Heart left ventricle (tissue), 16 donors: ENCODE data around the gene XPNPEP3. TPM values are rescaled to one million over a fixed set of nuclear protein-coding genes. Genes with fewer than 3 reads are reported as not detected.
"Not testable (repeated sequence)": the region's sequence is repeated elsewhere in the genome, so short reads cannot be mapped to it uniquely, and the experiment has no call there.

ENCODE experiments used
- ATAC-seq, 4 donors: fragments of 200-7000 bp; cut with Tn5 transposase; one replicate each; pipeline ENCODE4 v1.9.1; 2020 to 2022; ENCODE audit warnings: moderate library complexity in 4 of 4, mild to moderate bottlenecking in 3 of 4, moderate number of reproducible peaks in 1 of 4
- DNase-seq, 5 donors: peaks; one replicate each; pipeline ENCODE4 v3.0.0-alpha.2; 2020
- H3K27ac ChIP-seq, 12 donors: fragments of 200-600 bp; sonication (generic) in 4 of 12; one replicate each; pipeline versions ENCODE4 v1.5.0 to v1.8.0; 2016 to 2022; ENCODE audit warnings: mild to moderate bottlenecking in 2 of 12
- H3K27me3 ChIP-seq, 9 donors: fragments of 200-600 bp; sonication (generic) in 2 of 9; one replicate each; pipeline versions ENCODE4 v1.5.1 to v1.8.0; 2016 to 2022; ENCODE audit warnings: mild to moderate bottlenecking in 3 of 9
- H3K36me3 ChIP-seq, 9 donors: fragments of 200-600 bp; sonication (generic) in 2 of 9; one replicate each; pipeline versions ENCODE4 v1.5.0 to v1.8.0; 2018 to 2022; ENCODE audit warnings: mild to moderate bottlenecking in 2 of 9
- H3K4me1 ChIP-seq, 12 donors: fragments of 200-600 bp; sonication (generic) in 4 of 12; one replicate each; pipeline versions ENCODE4 v1.5.0 to v1.8.0; 2016 to 2022; ENCODE audit warnings: mild to moderate bottlenecking in 3 of 12
- H3K4me3 ChIP-seq, 12 donors: fragments of 200-600 bp; sonication (generic) in 4 of 12; one replicate each; pipeline versions ENCODE4 v1.5.0 to v1.8.0; 2017 to 2022; ENCODE audit warnings: mild to moderate bottlenecking in 9 of 12, moderate library complexity in 4 of 12
- H3K9me3 ChIP-seq, 12 donors: fragments of 200-600 bp; sonication (generic) in 4 of 12; one replicate each; pipeline versions ENCODE4 v1.5.0 to v1.8.0; 2016 to 2022; ENCODE audit warnings: mild to moderate bottlenecking in 1 of 12
- CTCF ChIP-seq, 12 donors: fragments of 200-600 bp; sonication (generic) in 4 of 12; IDR thresholded peaks; one replicate each; pipeline versions ENCODE4 v1.5.0 to v1.8.0; 2018 to 2022; ENCODE audit warnings: antibody characterized with exemption in 12 of 12, mild to moderate bottlenecking in 5 of 12
- POLR2A ChIP-seq, 2 donors: fragments of 450-650 bp; IDR thresholded peaks; one replicate each; pipeline ENCODE4 v1.6.1; 2017; ENCODE audit warnings: antibody characterized with exemption in 2 of 2, mild to moderate bottlenecking in 2 of 2, moderate library complexity in 2 of 2
- WGBS, 4 donors: extraction: QIAGEN DNeasy Blood & Tissue Kit in 2 of 4; methylation state at CpG; one replicate each; pipeline versions ENCODE4 v1.1.5 to v1.1.7; 2013 to 2018; 5-methylcytosine and 5-hydroxymethylcytosine counted together
- intact Hi-C, 10 donors: fragments of 100-400 bp; cut with DNase I; formaldehyde crosslinking; loops; one replicate each; pipeline versions ENCODE4 v1.11.1 to v1.14.2; 2022
- polyA plus RNA-seq, 2 donors: library from polyadenylated mRNA; stranded (reverse); fragments of 200-250 nt; gene quantifications; one replicate each; pipeline ENCODE4 v1.2.3, GENCODE V29; 2013
- total RNA-seq, 9 donors: library from RNA; depleted of rRNA in 2 of 9; stranded (reverse); fragments of >200 nt in 2 of 9; fragmentation: NEBNext Ultra II Directional in 3 of 9; extraction: Animal tissue kit (Norgen Biotek cat#: 25700) in 3 of 9; gene quantifications; one replicate each; pipeline versions ENCODE4 v1.1.0 to v1.2.4, GENCODE V29; 2016 to 2023
- donor health status: ischemic (EF 13 %, LVEDD 7.1; RV severe dilation, severe dysfunction).
- donor health status: healthy with polysubstance abuse.
- donor health status: DM: no; HTN: yes; CAD: no.
- donor health status: DM: no; HTN: no; CAD: no.
- donor health status: ischemic (EF 25% LVEDD 6.9; RV normal size, moderate dysfunction).
- donor health status: ischemic (EF 25% LVEDD 5.7; RV mildly dilated, moderate dysfunction).
- donor health status: healthy.
- donor health status: DM: yes; HTN: yes; CAD: no.
- donor health status: ischemic (EF 35%, LVEDD 5.7; RV mildly dilated, moderate dysfunction).
- donor health status: nonischemic (EF 11% LVEDD 7.7; RV severe dilation, severe dysfunction).
- donor health status: DM: yes; HTN: yes; CAD: no.
- donor health status: PGD.
- donor health status: ischemic (EF 29% LVEDD 5.4; RV normal size, mild dysfunction).
- donor health status: nonischemic (EF 23%, LVEDD 6.1; RV moderate dilation, normal function).

XPNPEP3 gene
- total and polyA plus RNA-seq, 11 donors: 5.1 to 37.9 (median 22.5) TPM

DNA sequence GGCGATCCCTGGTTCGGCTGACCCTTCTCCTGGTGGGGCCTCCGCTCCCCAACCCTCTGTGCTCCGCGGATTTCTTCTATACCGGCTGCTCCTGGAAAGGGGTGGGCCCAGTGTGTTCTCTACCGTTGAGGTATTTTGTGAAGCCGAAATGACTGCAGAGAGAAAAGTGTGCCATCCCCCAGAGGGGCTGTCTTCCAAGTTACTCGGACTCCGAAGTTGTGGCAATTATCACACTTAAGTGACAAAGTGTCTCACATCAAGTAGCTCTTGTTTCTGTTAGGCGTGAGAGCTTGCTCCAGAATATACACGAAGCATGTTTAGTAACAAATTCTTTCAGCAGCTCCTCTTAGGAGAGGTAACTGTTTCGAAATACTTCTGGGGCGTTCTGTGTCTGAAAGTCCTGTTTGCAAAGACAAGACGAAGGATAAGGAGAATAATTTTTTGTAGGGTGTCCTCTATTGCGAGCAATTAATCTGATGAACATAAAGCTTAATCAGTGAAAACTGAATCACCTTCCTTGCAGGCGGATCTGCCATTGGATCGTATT, 434 bp downstream of the XPNPEP3 start:
- ATAC-seq: no peak
- intact Hi-C loops: loop anchor here in 2 of 10 donors (2.0 kb wide), 1 partner anchor 39 kb away; the partner anchor contains the start of gene SLC25A17 (in 2 of the 2)
- no peaks in the 10 kb centered on the region for H3K27me3 ChIP-seq
- H3K36me3 ChIP-seq: peaks cover 0 to 22% (median 14%) of the 10 kb centered on the region in 9 donors
- H3K4me1 ChIP-seq: peaks cover 4 to 49% (median 40%) of the 10 kb centered on the region in 12 donors
- TF ChIP-seq CTCF (IDR thresholded peaks at IDR 0.05): no peak
- TF ChIP-seq POLR2A (IDR thresholded peaks at IDR 0.05): no peak
- peak overlapping the region; percentile 94 to 99 (median 97) for H3K27ac ChIP-seq
- peak overlapping the region; percentile 60 to 98 (median 86) for H3K4me3 ChIP-seq
- no peaks in the 10 kb centered on the region for H3K9me3 ChIP-seq
- no peak for DNase-seq
- 3 to 4% (median 4%) methylated on average over 18 of the region's 18 CpGs for WGBS, 4 donors

- TF ChIP-seq POLR2A (IDR thresholded peaks at IDR 0.05) (no peak), CTCF (IDR thresholded peaks at IDR 0.05) (no peak)
- H3K27me3 ChIP-seq: no peaks in the 10 kb centered on the region
- no peak for ATAC-seq
- DNase-seq: no peak
- H3K4me1 ChIP-seq: peaks cover 0 to 28% (median 10%) of the 10 kb centered on the region in 12 donors
- no peak within 1 kb of the TSS for H3K27ac ChIP-seq
- peaks cover 0 to 25% (median 14%) of the 10 kb centered on the region in 9 donors for H3K36me3 ChIP-seq
- H3K9me3 ChIP-seq: no peaks in the 10 kb centered on the region
- no peak within 1 kb of the TSS for H3K4me3 ChIP-seq
- 86 to 94% (median 93%) methylated on average over 3 of the region's 3 CpGs for WGBS, 4 donors
- intact Hi-C loops: no loop called here
Observed at GRCh38 chr22:40862013-40862412, 5.1 kb downstream of the XPNPEP3 start, which contains the start of gene DNAJB7. TSS of gene DNAJB7 (minus strand) at chr22:40862113. CDS start at chr22:40861994, 119 bp downstream.

- Histone ChIP-seq H3K36me3 (peaks cover 0 to 26% (median 14%) of the 10 kb centered on the region in 9 donors), H3K27ac (no peak overlapping the region), H3K9me3 (no peaks in the 10 kb centered on the region), H3K4me3 (no peak overlapping the region), H3K4me1 (peaks cover 0 to 25% (median 9%) of the 10 kb centered on the region in 12 donors), H3K27me3 (no peaks in the 10 kb centered on the region)
- DNase-seq: no peak
- TF ChIP-seq POLR2A (IDR thresholded peaks at IDR 0.05) (no peak), CTCF (IDR thresholded peaks at IDR 0.05) (no peak)
- no peak for ATAC-seq
- intact Hi-C loops: no loop called here
- 93 to 97% (median 95%) methylated on average over 2 of the region's 2 CpGs for WGBS, 4 donors
Observed at GRCh38 chr22:40862537-40862936, 5.6 kb downstream of the XPNPEP3 start.

GRCh38 chr22:40867109-40867508, 10.2 kb downstream of the XPNPEP3 start:
- H3K27ac ChIP-seq: no peak overlapping the region
- peaks cover 0 to 44% (median 28%) of the 10 kb centered on the region in 9 donors for H3K36me3 ChIP-seq
- intact Hi-C loops: no loop called here
- H3K4me1 ChIP-seq: peaks cover 0 to 15% (median 0%) of the 10 kb centered on the region in 12 donors
- DNase-seq (no peak), ATAC-seq (no peak)
- H3K9me3 ChIP-seq: no peaks in the 10 kb centered on the region
- 73 to 84% (median 80%) methylated on average over 2 of the region's 2 CpGs for WGBS, 4 donors
- H3K4me3 ChIP-seq: no peak overlapping the region
- H3K27me3 ChIP-seq: no peaks in the 10 kb centered on the region
- TF ChIP-seq POLR2A (IDR thresholded peaks at IDR 0.05): no peak
- no peak for TF ChIP-seq CTCF (IDR thresholded peaks at IDR 0.05)

DNA sequence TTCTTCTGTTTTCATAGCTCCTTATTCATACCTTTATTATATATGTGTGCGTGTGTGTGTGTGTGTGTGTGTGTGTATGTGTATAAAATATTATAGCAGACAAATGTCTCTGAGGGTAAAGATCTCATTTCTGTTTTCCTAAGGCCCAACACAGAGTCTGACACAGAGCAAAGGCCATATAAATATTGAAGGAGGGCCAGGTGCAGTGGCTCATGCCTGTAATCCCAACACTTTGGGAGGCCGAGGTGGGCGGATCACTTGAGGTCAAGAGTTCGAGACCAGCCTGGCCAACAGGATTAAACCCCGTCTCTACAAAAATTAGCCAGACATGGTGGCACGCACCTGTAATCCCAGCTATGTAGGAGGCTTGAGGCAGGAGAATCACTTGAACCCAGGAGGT, 11.4 kb downstream of the XPNPEP3 start:
- WGBS, 4 donors: 85 to 96% (median 94%) methylated on average over 6 of the region's 6 CpGs
- H3K27ac ChIP-seq, H3K9me3 ChIP-seq, H3K27me3 ChIP-seq, ATAC-seq, intact Hi-C loops, DNase-seq, H3K4me3 ChIP-seq: not testable (repeated sequence)
- Histone ChIP-seq H3K4me1 (peaks cover 0 to 10% (median 0%) of the 10 kb centered on the region in 12 donors), H3K36me3 (peaks cover 0 to 48% (median 28%) of the 10 kb centered on the region in 9 donors)
